NCI-H2107 (cell line): ENCODE results near the gene ATP2A2.

Source experiments
- DNase-seq: peaks from one replicate; lab custom pipeline; 2025; lab: John Stamatoyannopoulos, UW

ATP2A2 gene

GRCh38 chr12:110262442-110263388, 18.3 kb upstream of the ATP2A2 start:
- peak; percentile 66 for DNase-seq

- DNase-seq: no peak
Observed at GRCh38 chr12:110266381-110266960, 14.6 kb upstream of the ATP2A2 start.

- no peak for DNase-seq
Observed at GRCh38 chr12:110266980-110267620, 13.9 kb upstream of the ATP2A2 start.

- no peak for DNase-seq
Observed at GRCh38 chr12:110269622-110270124, 11.4 kb upstream of the ATP2A2 start.

GRCh38 chr12:110270125-110270962, 10.7 kb upstream of the ATP2A2 start:
- peak; percentile 72 for DNase-seq

- no peak for DNase-seq
Observed at GRCh38 chr12:110271015-110271414, 10.0 kb upstream of the ATP2A2 start.

GRCh38 chr12:110277530-110278254, 3.4 kb upstream of the ATP2A2 start:
- no peak for DNase-seq

GRCh38 chr12:110278255-110278536, 2.9 kb upstream of the ATP2A2 start:
- no peak for DNase-seq

GRCh38 chr12:110279566-110280375, 1.3 kb upstream of the ATP2A2 start:
- no peak for DNase-seq

- DNase-seq: no peak
Observed at GRCh38 chr12:110280392-110280778, 662 bp upstream of the ATP2A2 start.

- DNase-seq: no peak
Observed at GRCh38 chr12:110281549-110282299, 677 bp downstream of the ATP2A2 start.

- no peak for DNase-seq
Observed at GRCh38 chr12:110282300-110282860, 1.3 kb downstream of the ATP2A2 start.

GRCh38 chr12:110282956-110283817, 2.1 kb downstream of the ATP2A2 start:
- DNase-seq: no peak

GRCh38 chr12:110284597-110284996, 3.5 kb downstream of the ATP2A2 start:
- DNase-seq: no peak

- DNase-seq: no peak
Observed at GRCh38 chr12:110286623-110287022, 5.6 kb downstream of the ATP2A2 start.

- no peak for DNase-seq
Observed at GRCh38 chr12:110287986-110288385, 6.9 kb downstream of the ATP2A2 start.

GRCh38 chr12:110289044-110289710, 8.1 kb downstream of the ATP2A2 start:
- no peak for DNase-seq

GRCh38 chr12:110289711-110290078, 8.6 kb downstream of the ATP2A2 start:
- no peak for DNase-seq
